IMR-90 (cell line): ENCODE measurements around the gene DPYSL3. TPM values are rescaled to one million over a fixed set of nuclear protein-coding genes. Genes with fewer than 3 reads are reported as not detected.

ENCODE experiments used
- ATAC-seq: fragments of 200-7000 bp; cut with Tn5 transposase; 2 replicates; pipeline ENCODE4 v1.9.1; 2020; ENCODE audit warnings: low read depth, mild to moderate bottlenecking, moderate library complexity
- BruUV-seq: library from RNA; stranded (reverse); fragments of 400-500 nt; replicated peaks from 2 replicates; lab custom pipeline; 2021; lab: Mats Ljungman, UMichigan
- CTCF ChIA-PET: fragments of 300-600 bp; formaldehyde crosslinking; extraction: SDS; loops from one replicate; lab custom pipeline; 2021; ENCODE audit warnings: antibody characterized with exemption; lab: Yijun Ruan, JAX
- POLR2A ChIA-PET: fragments of 300-600 bp; sonication (Branson Sonifier 250); formaldehyde crosslinking; loops from one replicate; lab custom pipeline; 2022; ENCODE audit warnings: antibody characterized with exemption; ENCODE audit not compliant: unreplicated experiment; lab: Charles Lee
- DNase-seq: peaks from one replicate; pipeline ENCODE4 v3.0.0; 2013
- H2AFZ ChIP-seq: replicated peaks from 2 replicates; pipeline ENCODE3; 2013; ENCODE audit warnings: low read length, mild to moderate bottlenecking; ENCODE audit not compliant: poor library complexity
- H2AK5ac ChIP-seq: 2 replicates; pipeline ENCODE4 v1.6.1; 2013; ENCODE audit warnings: low read depth, low read length, inconsistent platforms
- H2AK9ac ChIP-seq: replicated peaks from 2 replicates; pipeline ENCODE3; 2013; ENCODE audit warnings: mild to moderate bottlenecking, low read depth, low read length, moderate library complexity; ENCODE audit not compliant: poor library complexity
- H2BK120ac ChIP-seq: 2 replicates; pipeline ENCODE4 v1.6.1; 2013; ENCODE audit warnings: low read depth, low read length, inconsistent platforms
- H2BK15ac ChIP-seq: 3 replicates; pipeline ENCODE4 v1.6.1; 2013; ENCODE audit warnings: low read depth, low read length, inconsistent platforms
- H2BK20ac ChIP-seq: 2 replicates; pipeline ENCODE4 v1.6.1; 2013; ENCODE audit warnings: low read depth, mild to moderate bottlenecking, inconsistent platforms, low read length, moderate library complexity
- H2BK5ac ChIP-seq: 2 replicates; pipeline ENCODE4 v1.6.1; 2013; ENCODE audit warnings: mild to moderate bottlenecking, low read depth, low read length, inconsistent platforms; ENCODE audit not compliant: poor library complexity, severe bottlenecking
- H3K14ac ChIP-seq: replicated peaks from 2 replicates; pipeline ENCODE4 v1.6.1; 2013; ENCODE audit warnings: low read depth, low read length, inconsistent platforms
- H3K18ac ChIP-seq: 2 replicates; pipeline ENCODE4 v1.6.1; 2013; ENCODE audit warnings: low read depth, low read length, control low read depth
- H3K23ac ChIP-seq: 2 replicates; pipeline ENCODE4 v1.6.1; 2013; ENCODE audit warnings: low read depth, low read length, inconsistent platforms
- H3K27ac ChIP-seq: 2 replicates; pipeline ENCODE4 v1.5.1; 2013; ENCODE audit warnings: mild to moderate bottlenecking, control low read depth, low read length; ENCODE audit not compliant: insufficient read depth
- H3K27me3 ChIP-seq: 2 replicates; pipeline ENCODE4 v1.6.1; 2013; ENCODE audit warnings: low read length; ENCODE audit not compliant: control insufficient read depth, insufficient read depth
- H3K36me3 ChIP-seq: 2 replicates; pipeline ENCODE4 v1.6.1; 2013; ENCODE audit warnings: low read length, mixed read lengths; ENCODE audit not compliant: control insufficient read depth, insufficient read depth
- H3K4ac ChIP-seq: 2 replicates; pipeline ENCODE4 v1.6.1; 2013; ENCODE audit warnings: low read depth, low read length, inconsistent platforms
- H3K4me1 ChIP-seq: 2 replicates; pipeline ENCODE4 v1.6.1; 2013; ENCODE audit warnings: low read length, mixed read lengths; ENCODE audit not compliant: control insufficient read depth, insufficient read depth
- H3K4me2 ChIP-seq: 2 replicates; pipeline ENCODE4 v1.6.1; 2013; ENCODE audit warnings: low read depth, mild to moderate bottlenecking, control low read depth, low read length, moderate library complexity
- H3K4me3 ChIP-seq: 2 replicates; pipeline ENCODE4 v1.5.1; 2013; ENCODE audit warnings: low read depth, mild to moderate bottlenecking, control low read depth, low read length, moderate library complexity; ENCODE audit not compliant: insufficient read depth
- H3K56ac ChIP-seq: 2 replicates; pipeline ENCODE4 v1.6.1; 2013; ENCODE audit warnings: low read length, inconsistent platforms; ENCODE audit not compliant: insufficient read depth; ENCODE audit errors: extremely low read depth
- H3K79me1 ChIP-seq, 2 experiments: 2 replicates each; pipeline ENCODE4 v1.6.1; 2013; ENCODE audit warnings: low read length in 2 of 2, inconsistent platforms in 1 of 2, low read depth in 1 of 2
- H3K9ac ChIP-seq: 2 replicates; pipeline ENCODE4 v1.6.1; 2013; ENCODE audit warnings: low read depth, low read length, control low read depth
- H3K9me1 ChIP-seq: 2 replicates; pipeline ENCODE4 v1.6.1; 2013; ENCODE audit warnings: low read length, inconsistent platforms; ENCODE audit not compliant: insufficient read depth
- H3K9me3 ChIP-seq: 2 replicates; pipeline ENCODE4 v1.6.1; 2013; ENCODE audit warnings: low read length; ENCODE audit not compliant: control insufficient read depth, insufficient read depth
- H4K20me1 ChIP-seq: 2 replicates; pipeline ENCODE4 v1.6.1; 2013; ENCODE audit warnings: low read length, inconsistent platforms; ENCODE audit not compliant: insufficient read depth
- H4K5ac ChIP-seq: 2 replicates; pipeline ENCODE4 v1.6.1; 2013; ENCODE audit warnings: mild to moderate bottlenecking, low read depth, low read length, control low read depth
- H4K8ac ChIP-seq, 2 experiments: 2 replicates each; pipeline ENCODE4 v1.6.1; 2013; ENCODE audit warnings: low read depth in 2 of 2, low read length in 2 of 2, control low read depth in 1 of 2, inconsistent platforms in 1 of 2
- H4K91ac ChIP-seq: 2 replicates; pipeline ENCODE4 v1.6.1; 2013; ENCODE audit warnings: low read depth, low read length, inconsistent platforms; ENCODE audit not compliant: insufficient read depth
- BHLHE40 ChIP-seq: fragments of 150-350 bp; IDR thresholded peaks from 2 replicates; pipeline ENCODE4 v1.6.1; 2016; ENCODE audit warnings: mild to moderate bottlenecking, low read depth, low read length
- CEBPB ChIP-seq: IDR thresholded peaks from 2 replicates; pipeline ENCODE4 v1.6.1; 2012; ENCODE audit warnings: low read depth, low read length, improper control_type of control experiment
- CHD1 ChIP-seq: IDR thresholded peaks from 2 replicates; pipeline ENCODE4 v1.6.1; 2012; ENCODE audit warnings: low read depth, low read length, improper control_type of control experiment
- FOS ChIP-seq: fragments of 150-350 bp; IDR thresholded peaks from 2 replicates; pipeline ENCODE4 v1.6.1; 2016; ENCODE audit warnings: low read depth, low read length
- MAFK ChIP-seq: IDR thresholded peaks from 2 replicates; pipeline ENCODE4 v1.6.1; 2012; ENCODE audit warnings: low read depth, low read length, improper control_type of control experiment
- MAZ ChIP-seq: IDR thresholded peaks from 2 replicates; pipeline ENCODE4 v1.6.1; 2012; ENCODE audit warnings: low read depth, mild to moderate bottlenecking, low read length, improper control_type of control experiment, moderate library complexity, borderline replicate concordance
- MXI1 ChIP-seq: IDR thresholded peaks from 2 replicates; pipeline ENCODE4 v1.6.1; 2012; ENCODE audit warnings: low read depth, mild to moderate bottlenecking, low read length, moderate library complexity, borderline replicate concordance
- NFE2L2 ChIP-seq: fragments of 150-350 bp; IDR thresholded peaks from 2 replicates; pipeline ENCODE4 v1.6.1; 2016; ENCODE audit warnings: low read depth, mild to moderate bottlenecking, low read length
- POLR2A ChIP-seq: IDR thresholded peaks from 2 replicates; pipeline ENCODE4 v1.6.1; 2012; ENCODE audit warnings: mild to moderate bottlenecking, low read depth, low read length
- RAD21 ChIP-seq: IDR thresholded peaks from 2 replicates; pipeline ENCODE4 v1.6.1; 2012; ENCODE audit warnings: low read length, improper control_type of control experiment
- RCOR1 ChIP-seq: IDR thresholded peaks from 2 replicates; pipeline ENCODE4 v1.6.1; 2012; ENCODE audit warnings: mild to moderate bottlenecking, low read length, improper control_type of control experiment; ENCODE audit not compliant: insufficient replicate concordance
- RFX5 ChIP-seq: IDR thresholded peaks from 2 replicates; pipeline ENCODE4 v1.8.0; 2012; ENCODE audit warnings: low read depth, mild to moderate bottlenecking, low read length, moderate library complexity
- SMC3 ChIP-seq: fragments of 150-350 bp; IDR thresholded peaks from 2 replicates; pipeline ENCODE4 v1.6.1; 2016; ENCODE audit warnings: low read depth, mild to moderate bottlenecking, antibody characterized with exemption, low read length, moderate library complexity
- USF2 ChIP-seq: fragments of 150-350 bp; IDR thresholded peaks from 2 replicates; pipeline ENCODE4 v1.6.1; 2017; ENCODE audit warnings: mild to moderate bottlenecking, antibody characterized with exemption, low read length, low read depth
- WGBS, 2 experiments: methylation state at CpG; one replicate each; pipeline versions ENCODE4 v1.1.5 to v1.1.7; 2013; ENCODE audit warnings: missing lambda C conversion rate in 2 of 2; ENCODE audit not compliant: insufficient read length in 1 of 2; ENCODE audit errors: extremely low coverage in 2 of 2; 5-methylcytosine and 5-hydroxymethylcytosine counted together
- dilution Hi-C: fragments of 300-500 bp; cut with HindIII; formaldehyde crosslinking; loops from one replicate; pipeline ENCODE4 v1.14.3; 2018; ENCODE audit warnings: low sequenced_read_pairs; ENCODE audit not compliant: unreplicated experiment
- in situ Hi-C: fragments of 300-500 bp; cut with MboI; formaldehyde crosslinking; loops from 3 replicates; pipeline ENCODE4 v1.14.3; 2019; ENCODE audit warnings: low sequenced_read_pairs, inconsistent platforms, mixed read lengths
- intact Hi-C: fragments of 100-400 bp; cut with micrococcal nuclease; formaldehyde crosslinking; loops from 2 replicates; pipeline ENCODE4 v1.10.0; 2022
- polyA plus RNA-seq, 3 experiments: library from polyadenylated mRNA; depleted of rRNA; stranded (reverse); fragments of >200 nt; gene quantifications; 2 replicates each; pipeline ENCODE4 v1.2.3, GENCODE V29; 2012; ENCODE audit warnings: low replicate concordance in 1 of 3
- total RNA-seq: library from RNA; depleted of rRNA; stranded (reverse); fragments of >200 nt; gene quantifications from 2 replicates; pipeline ENCODE4 v1.2.3, GENCODE V29; 2012
- TF ChIP-seq, protein P1 (sequence below): fragments of 150-350 bp; IDR thresholded peaks from 2 replicates; pipeline ENCODE4 v1.6.1; 2016; ENCODE audit warnings: low read depth, mild to moderate bottlenecking, low read length, moderate library complexity, borderline replicate concordance
- TF ChIP-seq, protein P2 (sequence below): conservative IDR thresholded peaks from 2 replicates; pipeline ENCODE4 v1.5.1; 2012; ENCODE audit warnings: mild to moderate bottlenecking, low read depth, low read length, improper control_type of control experiment

Gene DPYSL3
- total and polyA plus RNA-seq, 2 of the 4 experiments (the other 2 are of a cell fraction), result 50.2 to 60.9 TPM

DNA sequence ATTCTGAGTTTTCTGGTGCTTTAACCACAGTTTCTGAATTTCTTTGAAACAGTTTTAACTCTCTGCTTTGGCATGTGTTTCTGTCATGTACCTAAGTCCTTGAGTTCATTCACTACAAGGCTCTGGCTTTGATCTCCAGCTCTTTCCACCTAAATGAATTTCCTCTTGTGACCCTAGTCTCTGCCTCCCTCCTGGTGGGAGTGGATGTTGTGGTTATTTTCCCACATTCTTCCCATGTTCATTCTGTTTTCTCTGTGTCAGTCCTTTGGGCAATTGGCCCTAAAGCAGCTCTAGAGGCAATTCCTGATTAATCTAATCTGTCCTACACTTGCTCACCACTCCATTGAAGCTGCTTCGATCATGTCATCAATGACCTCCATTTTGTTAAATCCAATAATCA, 28.4 kb upstream of the DPYSL3 start:
- no peak overlapping the region for H3K9ac ChIP-seq
- no peaks in the 10 kb centered on the region; the same call in 1 of the 2 replicates for H3K9me1 ChIP-seq
- no peak overlapping the region for H3K27ac ChIP-seq
- H2BK5ac ChIP-seq, result no peak overlapping the region
- 100% methylated on average over 1 of the region's 1 CpG; no CpG with 5 or more reads in 1 of the 2 experiments for WGBS, 2 experiments
- H3K56ac ChIP-seq, result no peak overlapping the region
- peak overlapping the region; percentile 26 for H4K91ac ChIP-seq
- H2BK120ac ChIP-seq, result peak overlapping the region; percentile 81
- peaks cover 4% of the 10 kb centered on the region for H3K4me1 ChIP-seq
- H3K79me1 ChIP-seq, result no peaks in the 10 kb centered on the region
- no peak overlapping the region for H3K23ac ChIP-seq
- no peaks in the 10 kb centered on the region for H3K36me3 ChIP-seq
- H3K4me2 ChIP-seq, result no peak overlapping the region
- peak overlapping the region in 1 of 2 experiments; percentile 2; a peak in 1 of 4 replicates for H4K8ac ChIP-seq
- peak overlapping the region; percentile 65; the same call in 1 of the 2 replicates for H3K18ac ChIP-seq
- no peaks in the 10 kb centered on the region for H3K27me3 ChIP-seq
- ChIA-PET CTCF (interaction anchor here (0.6 to 1.0 kb wide), 3 partner anchors 14 to 80 kb away, joined by 3 to 4 read pairs (median 3); no protein-coding TSS in a partner anchor), POLR2A (no interaction called here)
- H3K14ac ChIP-seq, result peak overlapping the region; percentile 23; the same call in 1 of the 2 replicates
- no peak for DNase-seq
- no TSS peak for BruUV-seq
- intact Hi-C loops, result no loop called here
- H3K9me3 ChIP-seq, result no peaks in the 10 kb centered on the region
- no peak overlapping the region for H3K4me3 ChIP-seq
- H4K20me1 ChIP-seq, result no peaks in the 10 kb centered on the region
- peak overlapping the region; percentile 17; the same call in 1 of the 2 replicates for H3K4ac ChIP-seq
- peak overlapping the region; percentile 42 for H2AK5ac ChIP-seq
- in situ Hi-C loops, result no loop called here
- peak overlapping the region; percentile 60 for H2BK20ac ChIP-seq
- no peak for ATAC-seq
- peak overlapping the region; percentile 69; the same call in 2 of the 3 replicates for H2BK15ac ChIP-seq
- no peak overlapping the region for H2AK9ac ChIP-seq
- peak overlapping the region; percentile 42; the same call in 1 of the 2 replicates for H4K5ac ChIP-seq
- TF ChIP-seq SMC3 (no peak), RAD21 (no peak), RCOR1 (no peak), POLR2A (no peak), CHD1 (no peak), NFE2L2 (no peak), USF2 (no peak), FOS (no peak), MXI1 (no peak), CEBPB (no peak), MAZ (no peak), MAFK (no peak), RFX5 (no peak), BHLHE40 (no peak)
- TF ChIP-seq, protein P1, sequence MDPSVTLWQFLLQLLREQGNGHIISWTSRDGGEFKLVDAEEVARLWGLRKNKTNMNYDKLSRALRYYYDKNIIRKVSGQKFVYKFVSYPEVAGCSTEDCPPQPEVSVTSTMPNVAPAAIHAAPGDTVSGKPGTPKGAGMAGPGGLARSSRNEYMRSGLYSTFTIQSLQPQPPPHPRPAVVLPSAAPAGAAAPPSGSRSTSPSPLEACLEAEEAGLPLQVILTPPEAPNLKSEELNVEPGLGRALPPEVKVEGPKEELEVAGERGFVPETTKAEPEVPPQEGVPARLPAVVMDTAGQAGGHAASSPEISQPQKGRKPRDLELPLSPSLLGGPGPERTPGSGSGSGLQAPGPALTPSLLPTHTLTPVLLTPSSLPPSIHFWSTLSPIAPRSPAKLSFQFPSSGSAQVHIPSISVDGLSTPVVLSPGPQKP, result no peak
- TF ChIP-seq, protein P2, sequence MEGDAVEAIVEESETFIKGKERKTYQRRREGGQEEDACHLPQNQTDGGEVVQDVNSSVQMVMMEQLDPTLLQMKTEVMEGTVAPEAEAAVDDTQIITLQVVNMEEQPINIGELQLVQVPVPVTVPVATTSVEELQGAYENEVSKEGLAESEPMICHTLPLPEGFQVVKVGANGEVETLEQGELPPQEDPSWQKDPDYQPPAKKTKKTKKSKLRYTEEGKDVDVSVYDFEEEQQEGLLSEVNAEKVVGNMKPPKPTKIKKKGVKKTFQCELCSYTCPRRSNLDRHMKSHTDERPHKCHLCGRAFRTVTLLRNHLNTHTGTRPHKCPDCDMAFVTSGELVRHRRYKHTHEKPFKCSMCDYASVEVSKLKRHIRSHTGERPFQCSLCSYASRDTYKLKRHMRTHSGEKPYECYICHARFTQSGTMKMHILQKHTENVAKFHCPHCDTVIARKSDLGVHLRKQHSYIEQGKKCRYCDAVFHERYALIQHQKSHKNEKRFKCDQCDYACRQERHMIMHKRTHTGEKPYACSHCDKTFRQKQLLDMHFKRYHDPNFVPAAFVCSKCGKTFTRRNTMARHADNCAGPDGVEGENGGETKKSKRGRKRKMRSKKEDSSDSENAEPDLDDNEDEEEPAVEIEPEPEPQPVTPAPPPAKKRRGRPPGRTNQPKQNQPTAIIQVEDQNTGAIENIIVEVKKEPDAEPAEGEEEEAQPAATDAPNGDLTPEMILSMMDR, result no peak
- dilution Hi-C loops, result no loop called here
- no peak overlapping the region for H2AFZ ChIP-seq
